NCI-H187 treated with DMSO at 0.1 percent for 48 hours (cell line): ENCODE measurements around the gene SPTB.

Experiments used
- DNase-seq: peaks from one replicate; lab custom pipeline; 2025; lab: John Stamatoyannopoulos, UW

SPTB gene

DNA sequence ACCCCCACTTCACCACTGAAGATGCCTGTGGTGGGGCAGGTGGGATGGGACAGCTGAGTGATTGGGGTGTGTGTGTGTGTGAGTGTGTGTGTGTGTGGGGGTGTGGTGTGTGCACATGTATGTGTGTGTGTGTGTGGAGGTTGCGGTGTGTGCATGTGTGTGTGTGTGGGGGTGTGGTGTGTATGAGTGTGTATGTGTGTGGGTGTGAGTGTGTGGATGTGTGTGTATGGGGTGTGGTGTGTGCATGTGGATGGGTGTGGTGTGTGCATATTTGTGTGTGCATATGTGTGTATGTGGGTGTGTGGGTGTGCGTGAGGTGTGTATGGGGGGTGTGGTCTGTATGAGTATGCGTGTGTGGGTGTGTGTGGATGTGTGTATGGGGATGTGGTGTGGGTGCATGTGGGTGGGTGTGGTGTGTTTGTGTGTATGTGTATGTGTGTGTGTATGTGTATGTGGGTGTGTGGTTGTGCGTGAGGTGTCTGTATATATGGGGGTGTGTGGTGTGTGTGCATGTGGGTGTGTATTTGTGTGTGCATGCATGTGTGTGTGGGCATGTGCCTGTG, 113.9 kb downstream of the SPTB start:
- DNase-seq = no peak

DNA sequence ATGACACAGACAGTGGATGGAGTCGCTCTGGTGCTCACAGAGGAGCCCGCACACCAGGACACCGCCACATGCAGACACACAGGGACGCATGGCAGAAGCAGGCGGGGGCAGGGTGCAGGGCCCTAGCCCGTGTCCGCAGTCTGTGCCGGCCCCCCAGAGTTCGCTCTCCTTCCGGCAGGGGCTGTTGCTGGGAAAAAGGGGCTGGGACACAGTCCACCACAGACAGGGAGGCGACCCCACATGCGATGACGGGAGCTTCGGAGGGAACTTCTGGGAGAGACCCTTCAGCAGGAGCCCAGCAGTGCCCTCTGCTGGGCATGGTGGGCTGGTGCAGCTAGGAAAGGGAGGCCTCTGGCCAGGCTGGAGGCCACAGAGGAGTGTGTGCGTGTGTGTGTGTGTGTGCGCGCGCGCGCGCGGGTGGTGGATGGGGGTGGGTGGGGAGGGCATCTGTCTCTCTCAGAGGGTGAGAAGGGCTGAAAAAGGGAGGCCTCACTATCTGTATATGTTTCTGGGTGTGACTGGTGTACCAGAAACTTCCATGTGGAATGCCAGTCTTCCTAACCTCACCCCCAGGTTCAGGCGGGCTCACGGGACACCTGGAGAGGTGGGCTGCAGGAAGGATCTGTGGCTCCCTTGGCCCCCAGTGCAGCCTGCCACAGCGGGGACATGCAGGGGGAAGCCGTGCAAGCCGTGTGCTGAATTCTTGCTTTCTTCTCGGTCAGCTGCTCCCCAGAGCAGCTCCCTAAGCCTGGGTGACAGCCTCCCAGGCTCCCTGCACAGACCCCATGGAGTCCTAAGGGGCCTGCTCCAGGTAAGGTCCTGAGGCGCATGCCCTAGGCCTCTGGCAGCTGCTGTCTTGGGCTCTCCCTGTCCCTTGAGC, 114.8 kb downstream of the SPTB start:
- DNase-seq = no peak

DNA sequence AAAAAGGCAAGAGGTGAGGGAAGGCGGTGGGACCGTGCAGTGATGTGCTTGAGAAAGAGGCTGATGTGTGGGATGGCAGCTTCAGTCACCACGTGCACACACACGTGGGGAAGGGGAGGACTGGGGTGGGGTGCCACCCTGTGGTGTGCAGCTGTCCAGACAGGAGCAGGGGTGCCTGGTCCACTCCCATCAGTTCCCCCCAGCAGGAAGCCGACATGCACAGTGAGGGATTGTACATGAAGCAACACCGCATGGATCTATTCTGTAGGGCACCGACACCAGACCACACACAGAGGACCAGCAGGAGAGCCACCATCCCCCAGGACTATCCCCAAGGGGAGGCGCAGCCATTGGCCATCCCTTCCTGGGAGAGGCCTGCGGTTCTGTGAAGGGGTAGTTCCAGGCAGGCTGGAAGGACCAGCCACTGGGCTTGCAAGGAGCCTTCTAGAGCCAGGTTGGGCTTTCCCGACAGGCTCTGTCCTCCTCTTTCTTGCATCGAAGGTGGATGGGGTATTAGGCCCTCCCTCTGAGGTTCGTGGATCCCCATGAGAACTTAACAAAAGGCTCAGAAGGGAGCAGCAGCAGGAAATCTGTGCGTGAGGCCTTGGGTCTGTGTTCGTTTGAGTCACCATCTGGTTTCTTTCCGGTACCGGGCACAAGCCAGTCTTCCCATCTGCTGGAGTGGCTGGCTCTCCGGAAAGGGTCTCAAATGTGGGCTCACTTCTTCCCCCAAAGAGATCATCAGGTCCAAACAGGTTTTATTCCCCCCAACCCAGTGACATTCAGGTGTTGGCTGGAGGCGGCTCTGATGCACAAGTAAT, 115.7 kb downstream of the SPTB start:
- DNase-seq = no peak

DNA sequence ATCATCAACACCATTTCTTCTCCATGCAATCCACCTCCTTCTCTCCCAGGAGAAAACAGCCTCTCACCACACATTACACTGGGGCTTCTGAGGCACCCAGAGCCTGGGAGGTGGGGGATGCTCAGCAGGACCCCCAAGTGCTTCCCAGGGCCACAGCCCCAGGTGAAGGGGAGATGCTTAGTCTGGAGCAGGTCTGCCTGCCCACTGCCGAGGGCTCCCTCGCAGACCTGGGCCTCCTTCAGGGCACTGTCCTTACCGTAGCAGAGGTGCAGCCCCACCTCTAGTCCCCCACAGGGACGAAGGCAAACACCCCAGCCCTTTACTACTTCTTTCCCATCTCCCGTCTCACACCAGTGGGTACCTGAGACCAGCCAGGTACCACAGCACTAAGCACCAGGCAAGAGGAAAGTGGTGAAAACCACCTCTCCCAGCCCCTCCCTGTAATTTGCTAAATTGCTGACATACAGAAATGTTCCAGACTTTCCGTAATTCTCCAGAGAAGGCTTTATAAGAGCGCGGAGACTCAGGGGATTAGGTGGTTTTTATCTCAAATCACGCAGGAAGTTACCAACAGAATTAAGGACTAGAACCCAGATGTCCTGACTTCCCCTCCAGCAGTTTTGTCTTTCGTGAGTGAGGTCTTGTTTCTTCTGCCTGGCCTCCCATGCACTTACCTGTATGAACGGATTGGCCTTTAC, 116.5 kb downstream of the SPTB start:
- DNase-seq = no peak

DNA sequence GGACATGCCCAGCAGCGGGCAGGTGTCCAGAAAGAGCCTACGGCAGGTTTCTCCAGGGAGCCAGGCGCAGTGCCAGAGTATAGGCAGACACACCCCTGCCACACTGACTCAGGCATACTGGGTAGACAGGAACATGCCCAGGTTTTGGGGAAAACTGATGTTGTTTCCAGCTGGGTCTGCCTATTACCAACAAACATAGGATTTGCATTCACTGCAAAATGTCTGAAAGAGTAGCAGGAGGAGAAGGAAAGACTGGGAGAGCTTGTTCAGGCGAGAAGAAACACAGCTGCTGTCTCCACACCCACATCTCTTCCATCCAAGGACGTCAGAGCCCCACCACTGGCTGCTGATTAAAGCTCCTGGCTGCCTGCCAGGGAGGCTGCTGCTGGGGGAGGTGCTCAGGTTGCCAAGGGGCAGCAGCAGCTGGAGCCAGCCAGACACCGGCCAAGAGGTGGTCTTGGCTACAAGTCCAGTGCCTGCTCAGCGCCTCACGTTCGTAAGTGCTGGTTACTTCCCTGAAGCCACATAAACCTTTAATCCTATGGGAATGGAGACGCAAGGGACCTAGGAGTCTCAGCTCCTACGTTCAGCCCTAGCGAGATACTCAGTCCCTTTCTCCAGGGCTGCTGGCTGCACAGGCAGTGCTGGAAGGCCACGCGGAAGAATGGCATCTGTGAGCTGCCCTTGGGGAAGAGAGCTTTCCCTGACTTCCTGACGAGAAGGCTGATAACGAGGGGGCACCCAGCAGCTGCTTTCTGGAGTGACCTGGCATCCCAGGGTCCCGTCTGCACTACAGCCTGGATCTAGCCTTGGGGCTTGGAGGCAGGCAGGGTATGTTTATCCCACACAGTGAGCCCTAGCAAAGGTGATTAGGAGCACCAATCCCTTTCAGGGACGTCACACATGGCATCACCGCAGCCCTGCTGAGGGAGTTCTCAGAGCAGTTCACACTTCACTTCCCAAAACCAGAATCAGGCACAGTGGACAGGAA, 117.4 kb downstream of the SPTB start:
- DNase-seq = peak; percentile 86

DNA sequence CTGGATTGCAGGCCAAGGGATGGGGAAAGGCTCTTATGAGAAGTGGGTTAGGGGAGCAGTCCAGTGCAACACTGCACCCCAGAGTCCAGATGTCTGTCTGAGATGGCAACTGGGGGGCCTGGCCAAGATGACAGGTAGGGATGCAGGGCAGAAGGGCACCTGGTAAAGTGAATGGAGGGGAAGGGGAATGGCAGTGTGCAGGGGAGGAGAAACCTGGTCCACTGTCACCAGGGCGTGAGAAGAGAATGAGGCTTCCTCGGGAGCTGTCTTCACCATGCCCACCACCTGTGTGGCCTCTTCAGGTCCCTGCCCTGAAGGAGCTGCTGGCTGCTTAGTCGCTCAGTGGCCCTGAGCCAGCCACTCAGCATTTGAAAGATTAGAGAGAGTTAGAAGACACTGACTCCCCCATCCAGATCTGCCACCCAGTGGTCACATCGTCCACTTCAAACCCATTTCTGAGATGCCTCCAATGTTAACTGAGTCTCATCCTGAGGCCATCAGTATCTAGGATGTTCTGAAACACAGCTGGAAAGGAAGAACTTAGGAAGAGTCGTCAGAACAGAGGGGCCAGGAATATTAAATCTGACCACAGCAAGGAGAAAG, 118.2 kb downstream of the SPTB start:
- no peak for DNase-seq

DNA sequence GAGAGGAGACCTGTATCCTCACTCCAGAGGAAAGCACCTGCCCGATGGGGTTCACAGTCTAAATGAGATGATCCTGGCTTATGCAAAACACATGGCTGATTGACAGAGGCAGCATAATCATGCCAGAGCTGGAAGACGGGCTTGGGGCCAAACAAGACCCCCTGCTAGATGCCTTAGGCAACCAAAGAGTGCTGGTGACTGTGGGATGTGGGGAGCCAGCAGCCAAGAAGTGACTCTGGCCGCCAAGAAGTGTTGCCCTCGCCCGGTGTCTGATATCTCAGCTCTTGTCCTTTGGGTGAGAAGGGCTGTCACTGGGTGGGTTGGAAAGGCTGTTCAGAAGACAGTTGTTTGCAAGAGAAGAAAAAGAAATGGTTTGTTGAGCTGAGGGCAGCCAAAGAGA, 118.8 kb downstream of the SPTB start:
- no peak for DNase-seq

DNA sequence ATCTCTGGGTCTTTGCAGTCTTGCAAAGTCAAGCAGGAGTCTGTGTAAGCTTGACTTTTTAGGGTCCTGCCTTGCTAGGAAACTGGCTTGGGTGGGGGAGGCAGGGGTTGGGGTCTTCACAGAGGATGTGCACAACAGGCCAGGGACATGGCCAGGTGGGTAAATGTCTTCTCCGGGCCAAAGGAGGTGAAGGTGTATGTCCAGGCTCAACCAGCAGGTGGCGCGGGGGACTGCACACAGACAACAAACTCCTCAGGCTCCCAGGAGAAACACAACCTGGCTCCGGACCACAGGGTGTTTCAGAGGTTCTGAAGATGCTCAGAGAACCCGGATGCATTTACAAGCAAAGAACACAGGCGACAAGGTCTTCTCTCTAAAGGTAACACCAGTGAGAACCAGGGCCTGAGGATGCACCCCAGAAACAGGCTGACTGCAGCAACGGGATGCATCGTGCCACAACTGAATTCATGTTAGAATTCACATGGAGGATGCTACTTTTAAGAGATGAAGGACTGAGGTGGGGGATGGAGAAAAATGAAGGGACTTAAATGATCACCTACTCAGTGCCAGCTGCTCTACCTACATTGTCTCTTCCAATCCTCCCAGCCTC, 119.5 kb downstream of the SPTB start:
- no peak for DNase-seq

DNA sequence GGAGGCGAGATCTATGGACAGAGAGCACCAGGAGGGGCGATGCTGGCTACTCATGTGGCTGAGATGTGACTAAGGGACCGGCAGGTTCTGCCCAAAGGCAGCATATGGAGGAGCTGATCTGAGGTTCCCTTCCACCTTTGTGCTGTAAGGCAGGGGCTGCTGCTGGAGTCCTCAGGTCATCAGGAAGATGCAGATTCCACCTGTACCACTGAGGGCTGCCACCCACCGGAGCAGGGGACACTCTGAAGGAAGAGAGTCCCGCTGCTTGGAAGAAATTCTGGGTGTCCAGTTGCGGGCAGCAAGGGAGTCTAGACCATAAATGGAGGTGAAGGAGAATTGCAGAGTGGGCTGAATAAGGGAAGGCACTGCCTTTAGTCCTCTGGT, 120.2 kb downstream of the SPTB start:
- DNase-seq = no peak

DNA sequence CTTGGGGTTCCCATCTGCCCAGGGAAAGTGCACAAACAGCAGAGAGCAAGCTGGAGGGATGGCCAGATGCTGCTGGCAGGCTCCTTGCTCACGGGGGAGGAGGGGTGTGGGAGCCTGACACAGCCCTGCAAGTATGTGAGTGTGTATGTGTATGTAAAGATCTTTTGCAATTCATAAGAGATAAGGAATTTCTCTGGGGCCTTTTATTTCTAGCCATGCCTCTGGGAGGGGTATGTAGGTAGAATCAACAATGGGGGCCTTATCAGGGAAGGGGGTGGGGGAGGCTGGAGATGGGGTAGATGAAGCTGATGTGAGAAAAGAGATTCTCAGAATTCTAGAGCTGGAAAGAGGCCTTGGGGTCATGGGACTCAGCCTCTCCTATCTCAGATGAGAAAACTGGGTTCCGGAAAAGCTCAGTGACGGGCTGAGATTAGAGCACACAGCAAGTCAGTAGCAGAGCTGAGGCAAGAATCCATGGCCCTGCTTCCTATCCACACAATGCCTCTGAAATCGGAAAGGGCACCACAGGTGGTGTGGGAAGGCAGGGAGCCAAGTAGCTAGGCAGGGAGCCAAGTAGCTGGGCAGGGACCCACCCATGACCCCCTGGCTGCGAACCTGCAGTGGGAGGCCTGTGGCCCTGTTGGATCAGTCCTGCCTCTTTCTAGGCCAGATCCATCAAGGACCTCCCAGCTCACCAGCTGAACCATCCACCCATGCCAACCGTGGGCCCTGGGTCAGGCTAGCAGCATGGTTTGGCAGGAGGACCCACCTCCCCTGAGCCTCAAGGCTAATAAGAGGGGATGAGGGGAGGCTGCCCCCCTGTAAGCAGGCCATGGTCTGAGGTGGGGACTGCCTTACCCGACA, 120.8 kb downstream of the SPTB start:
- no peak for DNase-seq

DNA sequence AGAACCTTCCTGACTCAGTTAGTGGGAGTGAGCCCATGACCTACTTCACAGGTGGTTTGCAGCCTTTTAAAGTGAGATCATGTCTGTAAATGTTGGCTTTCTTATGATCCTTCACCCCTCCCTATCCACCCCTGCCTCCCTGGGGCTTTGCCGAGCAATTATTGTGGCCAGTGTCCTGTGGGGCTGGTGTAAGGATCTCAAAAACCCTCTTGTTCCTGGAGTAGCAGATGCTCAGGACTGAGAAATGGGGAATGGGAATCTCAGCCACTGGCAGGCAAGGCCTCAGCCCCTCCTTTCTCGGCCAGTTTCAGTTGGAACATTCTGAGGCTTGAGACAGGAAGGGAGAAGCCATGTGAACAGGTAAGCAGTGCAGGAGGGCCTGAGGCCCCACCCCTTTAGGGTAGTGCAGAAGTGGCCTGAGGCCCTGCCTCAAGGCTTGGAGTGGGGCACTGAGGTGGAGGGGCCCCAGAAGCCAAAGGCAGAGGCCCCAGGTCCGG, 121.6 kb downstream of the SPTB start:
- DNase-seq = peak; percentile 14

DNA sequence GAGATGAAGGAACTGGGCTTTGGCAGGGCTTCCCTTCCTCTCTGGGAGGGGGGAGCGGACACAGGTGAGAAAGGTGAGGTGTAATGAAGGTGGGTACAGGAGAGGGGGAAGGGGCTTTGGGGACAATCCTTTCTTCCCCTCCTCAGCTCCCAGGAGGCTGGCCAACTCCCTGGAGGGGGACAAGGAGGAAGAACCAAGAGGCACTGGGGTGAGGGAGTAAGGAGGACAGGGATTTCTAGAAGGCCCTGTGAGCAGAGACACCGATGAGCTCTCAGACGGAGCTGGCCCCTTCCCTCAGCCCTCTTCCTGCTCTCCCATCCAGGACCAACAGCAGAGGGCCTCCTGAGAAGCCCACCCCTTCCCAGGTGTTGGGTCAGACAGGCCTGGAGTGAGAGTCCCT, 122.1 kb downstream of the SPTB start:
- no peak for DNase-seq

DNA sequence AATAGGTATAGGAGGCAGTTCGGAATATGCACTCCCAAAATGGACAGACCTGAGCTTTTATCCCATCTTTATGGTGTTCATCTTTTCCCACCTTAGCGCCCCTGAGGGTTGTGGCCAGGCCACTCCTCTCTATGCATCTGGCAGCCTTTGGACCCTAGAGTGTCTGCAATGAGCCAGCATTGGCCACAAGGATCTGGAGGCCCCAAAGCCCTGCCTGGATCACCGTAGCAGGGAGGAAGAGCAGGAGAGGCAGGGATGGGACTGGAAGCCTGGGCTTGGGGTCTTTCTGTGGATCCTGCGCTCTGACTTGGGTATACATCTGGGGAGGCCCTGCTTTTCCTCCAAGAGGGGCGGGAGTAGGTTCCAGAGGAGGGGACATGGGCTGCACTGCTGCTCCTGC, 123.0 kb downstream of the SPTB start:
- no peak for DNase-seq

DNA sequence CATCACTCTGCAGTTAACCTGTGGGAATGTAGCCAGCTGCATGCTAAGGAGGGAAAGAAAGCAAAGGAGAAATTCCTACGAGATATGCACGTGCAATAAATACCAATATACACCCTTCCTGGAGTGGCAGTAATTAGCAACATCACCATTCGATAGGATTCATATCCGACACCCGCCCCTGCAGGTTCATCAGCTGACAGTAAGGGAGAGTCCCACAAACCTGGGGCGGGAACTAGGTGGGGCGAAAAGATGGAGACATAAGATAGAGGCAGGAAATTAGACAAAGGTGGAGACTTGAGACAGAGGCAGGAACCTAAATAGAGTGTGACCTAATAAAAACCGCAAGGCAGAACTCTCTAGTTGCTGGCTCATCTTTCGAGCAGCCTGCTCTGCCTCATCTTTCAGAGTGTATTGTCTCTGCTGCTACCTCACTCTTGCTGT, 123.9 kb downstream of the SPTB start:
- peak; percentile 29 for DNase-seq

DNA sequence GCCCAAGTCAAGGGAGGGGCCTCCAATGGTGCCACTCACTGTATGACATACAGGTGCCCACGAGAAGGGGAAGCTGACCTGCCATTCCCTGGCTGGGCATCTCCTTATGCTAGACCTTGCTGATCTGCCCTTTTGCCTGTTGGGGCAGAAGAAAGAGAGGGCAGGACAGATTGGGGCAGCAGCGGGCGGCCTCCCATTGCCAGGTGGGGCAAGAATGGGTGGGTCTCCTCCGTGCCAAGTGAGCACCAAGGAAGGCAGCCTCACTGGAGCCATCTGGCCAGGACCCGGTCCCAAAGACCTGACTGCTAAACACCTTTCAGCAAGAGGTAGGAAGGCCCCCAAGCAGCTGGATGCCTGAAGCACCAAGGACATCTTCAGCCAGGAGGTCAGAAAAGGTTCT, 125.0 kb downstream of the SPTB start:
- no peak for DNase-seq

DNA sequence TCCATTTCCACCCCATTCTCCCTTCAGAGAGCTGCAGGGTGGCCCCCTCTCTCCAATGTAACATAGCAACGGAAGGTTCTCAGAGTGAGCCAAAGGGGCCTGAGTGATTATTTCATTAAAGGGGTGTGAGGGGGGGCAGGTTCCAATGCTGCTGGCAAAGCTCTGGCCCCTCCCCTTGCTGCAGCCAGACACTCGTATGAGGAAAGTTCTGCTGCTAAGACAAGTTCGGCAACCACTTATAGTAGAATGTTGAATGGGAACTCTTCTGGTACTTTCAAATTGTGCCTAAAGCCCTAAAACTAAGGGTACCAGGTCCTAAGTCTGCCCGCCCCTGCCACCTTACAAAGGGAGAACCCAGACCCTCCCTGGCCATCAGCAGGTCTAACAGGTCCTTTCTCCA, 125.7 kb downstream of the SPTB start:
- no peak for DNase-seq

DNA sequence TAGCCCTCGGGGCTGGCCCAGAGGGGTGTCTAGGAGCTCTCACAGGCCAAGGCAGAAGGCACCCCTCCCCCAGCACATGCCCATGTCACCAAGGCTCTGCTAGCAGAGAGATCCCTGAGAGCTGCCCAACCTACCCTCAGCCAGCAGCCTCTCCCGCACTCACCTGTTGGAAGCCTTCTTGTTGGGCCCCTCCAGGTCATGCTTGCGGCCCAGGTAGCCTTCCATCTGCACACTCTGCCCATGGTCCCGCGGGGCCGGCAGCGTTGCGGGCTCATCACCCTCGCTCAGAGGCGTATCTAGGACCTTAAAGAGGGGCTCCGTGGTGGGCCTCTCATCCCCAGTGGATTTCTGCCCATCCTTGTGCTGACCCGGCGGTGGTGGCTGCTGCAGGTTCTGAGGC, 126.3 kb downstream of the SPTB start:
- DNase-seq = no peak

DNA sequence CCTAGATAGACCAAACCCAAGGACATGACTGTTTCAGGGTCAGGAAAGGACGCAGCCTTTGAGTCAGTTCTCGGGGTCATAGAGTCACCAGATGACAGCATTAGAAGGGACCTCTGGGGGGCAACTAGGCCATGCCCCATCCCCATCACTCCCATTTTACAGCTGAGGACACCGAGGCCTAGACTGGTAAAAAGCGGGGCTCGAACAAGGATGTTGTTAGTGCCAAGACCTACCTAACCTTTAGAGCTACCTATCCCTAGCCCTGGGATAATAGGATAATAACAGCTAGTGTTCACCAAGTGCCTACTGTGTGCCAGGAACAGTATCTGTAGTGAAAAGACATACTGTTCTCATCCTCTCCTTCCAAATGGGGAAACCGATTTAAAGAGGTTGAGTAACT, 126.8 kb downstream of the SPTB start:
- DNase-seq = no peak
